Stimulated activated CD4-positive, alpha-beta T cell treated with anti-CD3 and anti-CD28 coated beads, Interleukin-12 subunit alpha, Interleukin-12 subunit beta, amount 100 ng/mL, for 24 hours (primary cell): Measurements from ENCODE around the gene PPP1R10.
"Not testable (repeated sequence)": the region's sequence is repeated elsewhere in the genome, so short reads cannot be mapped to it uniquely, and the experiment has no call there.

Experiments used
- DNase-seq, 2 experiments: peaks; one replicate each; pipeline ENCODE4 v3.0.0-alpha.2; 2020; ENCODE audit warnings: low read depth in 2 of 2

Gene PPP1R10

GRCh38 chr6:30616811-30617564, at the start of gene PPP1R10:
Gene PPP1R10 (minus strand): TSS chr6:30617243. CDS start chr6:30609944, 7,299 bp downstream.
- DNase-seq: peak; percentile 95 to 96

- not testable (repeated sequence) for DNase-seq
Measured at GRCh38 chr6:30666300-30666699, 49.3 kb upstream of the PPP1R10 start.

- DNase-seq: no peak
Measured at GRCh38 chr6:30664994-30665767, 48.1 kb upstream of the PPP1R10 start.

- DNase-seq: not testable (repeated sequence)
Measured at GRCh38 chr6:30657922-30658321, 40.9 kb upstream of the PPP1R10 start.

GRCh38 chr6:30657454-30657853, 40.4 kb upstream of the PPP1R10 start:
- DNase-seq: no peak

- DNase-seq: no peak
Measured at GRCh38 chr6:30656513-30656912, 39.5 kb upstream of the PPP1R10 start.

- no peak for DNase-seq
Measured at GRCh38 chr6:30655743-30656094, 38.7 kb upstream of the PPP1R10 start.

- no peak for DNase-seq
Measured at GRCh38 chr6:30654798-30655742, 38.0 kb upstream of the PPP1R10 start.

GRCh38 chr6:30651143-30651542, 34.1 kb upstream of the PPP1R10 start:
- DNase-seq: no peak

- peak; percentile 66 to 69 for DNase-seq
Measured at GRCh38 chr6:30647242-30648116, 30.4 kb upstream of the PPP1R10 start.

GRCh38 chr6:30646450-30647241, 29.6 kb upstream of the PPP1R10 start, which contains the start of gene C6orf136:
Gene C6orf136 (plus strand): TSS chr6:30647133. CDS start chr6:30647232, 99 bp downstream.
- peak; percentile 74 to 87 for DNase-seq

GRCh38 chr6:30645989-30646388, 28.9 kb upstream of the PPP1R10 start:
- DNase-seq: no peak

- no peak for DNase-seq
Measured at GRCh38 chr6:30644769-30645168, 27.7 kb upstream of the PPP1R10 start.

- DNase-seq: no peak
Measured at GRCh38 chr6:30643656-30644055, 26.6 kb upstream of the PPP1R10 start.

- DNase-seq: no peak
Measured at GRCh38 chr6:30641048-30641447, 24.0 kb upstream of the PPP1R10 start.

- DNase-seq: no peak
Measured at GRCh38 chr6:30640481-30640880, 23.4 kb upstream of the PPP1R10 start.

GRCh38 chr6:30635834-30636233, 18.8 kb upstream of the PPP1R10 start:
- no peak for DNase-seq

GRCh38 chr6:30626484-30627366, 9.7 kb upstream of the PPP1R10 start, which contains the start of gene ATAT1:
Gene ATAT1 (plus strand): TSS chr6:30626874.
- peak; percentile 74 to 88 for DNase-seq

GRCh38 chr6:30625511-30625910, 8.5 kb upstream of the PPP1R10 start:
- no peak for DNase-seq
